Small intestine (tissue), 16 donors: ENCODE data around the gene MNX1. TPM values are rescaled to one million over a fixed set of nuclear protein-coding genes. Genes with fewer than 3 reads are reported as not detected.

ENCODE experiments used
- DNase-seq, 2 donors: peaks; one replicate each; pipeline versions ENCODE4 v3.0.0 to v3.0.0-alpha.2; 2013
- FAIRE-seq: peaks from 2 replicates; lab custom pipeline; 2012; peaks lifted over from hg19 to GRCh38; lab: Jason Lieb, UNC
- H3K27ac ChIP-seq, 3 donors: one replicate each; pipeline ENCODE4 v1.5.1; 2013; ENCODE audit warnings: low read length in 2 of 3, mild to moderate bottlenecking in 2 of 3, control low read depth in 1 of 3, inconsistent platforms in 1 of 3, low read depth in 1 of 3, moderate library complexity in 1 of 3
- H3K27me3 ChIP-seq, 3 donors: one replicate each; pipeline ENCODE4 v1.6.1; 2013; ENCODE audit warnings: low read length in 3 of 3, inconsistent platforms in 1 of 3; ENCODE audit not compliant: control insufficient read depth in 3 of 3, insufficient read depth in 3 of 3
- H3K36me3 ChIP-seq, 3 donors: one replicate each; pipeline ENCODE4 v1.6.1; 2013; ENCODE audit warnings: low read length in 3 of 3, inconsistent platforms in 1 of 3, low read depth in 1 of 3, mild to moderate bottlenecking in 1 of 3, moderate library complexity in 1 of 3; ENCODE audit not compliant: control insufficient read depth in 3 of 3, insufficient read depth in 2 of 3
- H3K4me1 ChIP-seq, 3 donors: one replicate each; pipeline ENCODE4 v1.6.1; 2013; ENCODE audit warnings: low read length in 2 of 3, inconsistent platforms in 1 of 3, low read depth in 1 of 3, mild to moderate bottlenecking in 1 of 3, moderate library complexity in 1 of 3; ENCODE audit not compliant: control insufficient read depth in 3 of 3, insufficient read depth in 2 of 3
- H3K4me3 ChIP-seq, 3 donors: one replicate each; pipeline ENCODE4 v1.5.1; 2013; ENCODE audit warnings: low read length in 3 of 3, control low read depth in 1 of 3, inconsistent platforms in 1 of 3, low read depth in 1 of 3, mild to moderate bottlenecking in 1 of 3, moderate library complexity in 1 of 3
- H3K9me3 ChIP-seq, 2 donors: one replicate each; pipeline ENCODE4 v1.6.1; 2013; ENCODE audit warnings: low read depth in 1 of 2, low read length in 1 of 2; ENCODE audit not compliant: control insufficient read depth in 2 of 2, insufficient read depth in 1 of 2
- WGBS, 3 donors: extraction: QIAGEN DNeasy Blood & Tissue Kit; methylation state at CpG; one replicate each; pipeline ENCODE4 v1.1.7; 2013; 5-methylcytosine and 5-hydroxymethylcytosine counted together
- long read RNA-seq, 10 donors: transcript quantifications; one replicate each; lab custom pipeline, GENCODE V29; 2026
- polyA plus RNA-seq, 4 donors: library from polyadenylated mRNA; stranded (reverse) in 3 of 4; unstranded in 1 of 4; fragments of 200-250 nt in 3 of 4; fragments of 120-200 nt in 1 of 4; gene quantifications; one replicate each; pipeline versions ENCODE4 v1.2.1 to v1.2.3, GENCODE V29; 2013
- donor health status: healthy with polysubstance abuse.
- donor health status: control.
- donor health status: control.
- donor health status: Bipolar disorder and iron deficiency.
- donor health status: healthy.

MNX1 gene
- 10 to 100 TPM in 2 of 4 donors, 1 to 10 TPM in 2; 3.5 to 17.3 (median 9.2) TPM for polyA plus RNA-seq
- long read RNA-seq, donor 1, transcript MNX1-207 (3 exons, 1,620 nt): minor isoform, 5 of 20 reads
- long read RNA-seq, donor 1, transcript MNX1-208 (1 exons, 1,753 nt): major isoform, 8 of 20 reads
- long read RNA-seq, donor 1, transcript MNX1-201 (3 exons, 2,174 nt): minor isoform, 7 of 20 reads
- long read RNA-seq, donor 1, partial matches to known transcripts: 0 of 20 reads
- long read RNA-seq, donor 1, other reads (novel, unspliced or antisense): 0 of 20 reads
- long read RNA-seq, donor 2, partial matches to known transcripts: 0 of 1 reads
- long read RNA-seq, donor 2, other reads (novel, unspliced or antisense): 0 of 1 reads
- long read RNA-seq, donor 3, partial matches to known transcripts: 0 of 7 reads
- long read RNA-seq, donor 3, other reads (novel, unspliced or antisense): 0 of 7 reads
- long read RNA-seq, donor 4: 0 reads
- long read RNA-seq, donor 5, partial matches to known transcripts: 0 of 3 reads
- long read RNA-seq, donor 5, other reads (novel, unspliced or antisense): 0 of 3 reads
- long read RNA-seq, donor 6, partial matches to known transcripts: 0 of 3 reads
- long read RNA-seq, donor 6, other reads (novel, unspliced or antisense): 0 of 3 reads
- long read RNA-seq, donor 7: 0 reads
- long read RNA-seq, donor 8: 0 reads
- long read RNA-seq, donor 9, partial matches to known transcripts: 0 of 1 reads
- long read RNA-seq, donor 9, other reads (novel, unspliced or antisense): 0 of 1 reads
- long read RNA-seq, donor 10, transcript MNX1-208 (1 exons, 1,753 nt): major isoform, 6 of 10 reads
- long read RNA-seq, donor 10, partial matches to known transcripts: 0 of 10 reads
- long read RNA-seq, donor 10, other reads (novel, unspliced or antisense): 0 of 10 reads

DNA sequence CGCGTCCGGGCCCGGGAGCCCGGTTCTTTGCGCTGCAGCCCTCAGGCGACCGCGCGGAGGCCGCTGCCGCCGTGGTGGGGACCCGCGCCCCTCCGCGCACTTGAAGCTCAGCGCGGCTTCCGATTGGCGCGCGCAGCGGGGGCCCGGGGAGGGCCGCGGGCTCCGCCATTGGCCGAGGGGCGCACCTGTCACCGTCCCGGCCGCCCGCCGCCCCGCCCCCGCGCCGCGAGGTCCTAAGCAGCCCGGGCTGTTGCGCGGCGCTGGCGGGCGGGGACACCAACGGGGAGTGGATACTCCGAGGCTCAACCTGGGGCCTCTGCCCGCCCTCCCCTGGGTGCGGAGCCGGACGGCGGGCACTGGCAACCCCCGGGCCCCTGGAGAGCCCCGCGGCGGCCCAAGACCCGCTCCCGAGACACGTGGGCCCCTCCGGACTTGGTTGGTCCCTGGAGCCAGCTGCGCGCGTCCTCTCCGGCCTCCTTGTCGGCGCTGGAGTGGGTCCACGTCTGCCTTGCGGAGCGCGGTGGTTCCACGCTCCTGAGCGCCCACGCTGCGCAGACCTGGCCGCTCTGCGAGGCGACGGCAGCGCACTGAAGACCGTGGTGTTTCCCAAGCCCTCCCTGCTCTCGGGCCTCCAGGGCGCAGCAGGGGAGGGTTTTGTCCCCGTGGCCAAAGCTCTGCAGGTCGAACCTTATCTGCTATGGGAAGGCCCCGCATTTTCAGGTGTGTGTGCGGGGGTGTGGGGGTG lies at the start of gene MNX1:
Gene MNX1 (minus strand): TSS at position 76 of the 745 bp plus-strand sequence. CDS start 313 bp downstream, outside the sequence.
- Histone ChIP-seq H3K27me3 (peaks cover 0 to 58% (median 44%) of the 10 kb centered on the region in 3 donors), H3K4me3 (peak within 1 kb of the TSS; percentile 52 to 89 (median 81)), H3K27ac (peak within 1 kb of the TSS; percentile 69 to 93 (median 74)), H3K4me1 (peaks cover 2 to 47% (median 3%) of the 10 kb centered on the region in 3 donors), H3K9me3 (peaks cover 0 to 3% of the 10 kb centered on the region in 2 donors), H3K36me3 (peaks cover 0 to 9% (median 0%) of the 10 kb centered on the region in 3 donors)
- WGBS, 3 donors: 0 to 1% (median 1%) methylated on average over 69 to 87 of the region's 87 CpGs
- DNase-seq (peak; percentile 90 to 96), FAIRE-seq (no peak)

DNA sequence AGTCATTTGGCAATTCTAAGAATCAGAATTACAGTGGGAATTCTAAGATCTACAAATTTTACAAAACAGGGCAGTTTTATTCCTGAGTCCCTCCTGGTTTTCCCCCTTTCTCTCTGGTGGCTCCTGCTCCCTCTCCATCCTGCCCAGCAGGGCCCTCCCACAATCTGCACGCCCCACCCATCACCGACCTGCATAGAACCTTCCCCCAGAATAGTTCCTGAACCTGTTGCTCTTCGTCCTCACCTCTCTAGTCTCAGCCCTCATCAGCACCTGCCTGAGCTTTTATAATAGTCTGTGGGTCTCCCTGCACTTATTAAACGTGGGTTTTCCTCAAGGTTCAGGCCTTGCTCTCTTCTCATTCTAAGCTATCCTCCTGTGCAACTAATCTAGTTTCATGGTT lies 49.1 kb upstream of the MNX1 start:
- WGBS, 3 donors: 48 to 53% (median 49%) methylated on average over 4 of the region's 4 CpGs
- H3K36me3 ChIP-seq: no peaks in the 10 kb centered on the region
- FAIRE-seq (no peak), DNase-seq (no peak)
- no peak overlapping the region for H3K27ac ChIP-seq
- H3K9me3 ChIP-seq: peaks cover 0 to 10% of the 10 kb centered on the region in 2 donors
- H3K27me3 ChIP-seq: peaks cover 0 to 13% (median 3%) of the 10 kb centered on the region in 3 donors
- H3K4me1 ChIP-seq: no peaks in the 10 kb centered on the region
- no peak overlapping the region for H3K4me3 ChIP-seq

GRCh38 chr7:157058701-157059100 lies 48.2 kb upstream of the MNX1 start:
- Histone ChIP-seq H3K27me3 (peaks cover 0 to 13% (median 3%) of the 10 kb centered on the region in 3 donors), H3K27ac (no peak overlapping the region), H3K36me3 (no peaks in the 10 kb centered on the region), H3K4me1 (no peaks in the 10 kb centered on the region), H3K4me3 (no peak overlapping the region), H3K9me3 (peaks cover 0 to 10% of the 10 kb centered on the region in 2 donors)
- 84 to 93% (median 89%) methylated on average over 10 of the region's 10 CpGs for WGBS, 3 donors
- FAIRE-seq (no peak), DNase-seq (no peak)

GRCh38 chr7:157058068-157058467 lies 47.6 kb upstream of the MNX1 start:
- peaks cover 0 to 11% of the 10 kb centered on the region in 2 donors for H3K9me3 ChIP-seq
- no peak overlapping the region for H3K27ac ChIP-seq
- H3K36me3 ChIP-seq: no peaks in the 10 kb centered on the region
- no peaks in the 10 kb centered on the region for H3K4me1 ChIP-seq
- H3K27me3 ChIP-seq: peaks cover 0 to 13% (median 3%) of the 10 kb centered on the region in 3 donors
- FAIRE-seq (no peak), DNase-seq (no peak)
- WGBS, 3 donors: 44 to 78% (median 47%) methylated on average over 8 of the region's 8 CpGs
- no peak overlapping the region for H3K4me3 ChIP-seq

DNA sequence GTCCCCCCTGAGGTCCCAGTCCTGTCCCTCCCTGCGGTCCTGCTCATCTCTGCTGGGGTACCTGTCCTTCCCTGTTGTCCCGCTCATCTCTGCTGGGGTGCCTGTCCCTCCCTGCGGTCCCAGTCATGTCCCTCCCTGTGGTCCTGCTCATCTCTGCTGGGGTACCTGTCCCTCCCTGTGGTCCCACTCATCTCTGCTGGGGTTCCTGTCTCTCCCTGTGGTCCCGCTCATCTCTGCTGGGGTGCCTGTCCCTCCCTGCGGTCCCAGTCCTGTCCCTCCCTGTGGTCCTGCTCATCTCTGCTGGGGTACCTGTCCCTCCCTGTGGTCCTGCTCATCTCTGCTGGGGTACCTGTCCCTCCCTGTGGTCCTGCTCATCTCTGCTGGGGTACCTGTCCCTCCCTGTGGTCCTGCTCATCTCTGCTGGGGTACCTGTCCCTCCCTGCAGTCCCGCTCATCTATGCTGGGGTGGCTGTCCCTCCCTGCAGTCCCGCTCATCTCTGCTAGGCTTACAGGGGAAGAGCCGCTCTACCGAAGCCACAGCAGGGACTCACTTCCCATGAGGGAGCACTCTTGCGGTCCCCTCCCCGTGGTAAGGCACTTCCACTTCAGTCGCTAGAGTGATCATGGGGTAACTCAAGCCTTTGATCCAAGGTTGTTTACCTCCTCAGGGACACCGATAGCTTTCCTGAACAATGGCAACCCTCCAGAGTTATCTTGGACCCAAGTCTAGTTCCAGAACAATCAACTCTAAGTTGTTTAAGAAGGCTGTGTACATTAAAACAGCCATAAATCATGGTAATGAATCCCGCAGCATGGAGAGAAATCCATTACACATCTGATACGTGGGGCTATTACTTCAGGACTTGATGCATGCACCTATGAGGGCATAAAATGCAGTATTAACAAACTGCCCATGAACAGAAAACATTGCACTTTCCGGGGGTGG lies 46.8 kb upstream of the MNX1 start:
- Histone ChIP-seq H3K9me3 (peaks cover 0 to 10% of the 10 kb centered on the region in 2 donors), H3K27ac (no peak overlapping the region), H3K27me3 (peaks cover 0 to 13% (median 3%) of the 10 kb centered on the region in 3 donors), H3K36me3 (no peaks in the 10 kb centered on the region), H3K4me3 (no peak overlapping the region), H3K4me1 (no peaks in the 10 kb centered on the region)
- no peak for FAIRE-seq
- 45 to 64% (median 53%) methylated on average over 16 of the region's 16 CpGs for WGBS, 3 donors
- peak in 1 of 2 donors; percentile 20 for DNase-seq

DNA sequence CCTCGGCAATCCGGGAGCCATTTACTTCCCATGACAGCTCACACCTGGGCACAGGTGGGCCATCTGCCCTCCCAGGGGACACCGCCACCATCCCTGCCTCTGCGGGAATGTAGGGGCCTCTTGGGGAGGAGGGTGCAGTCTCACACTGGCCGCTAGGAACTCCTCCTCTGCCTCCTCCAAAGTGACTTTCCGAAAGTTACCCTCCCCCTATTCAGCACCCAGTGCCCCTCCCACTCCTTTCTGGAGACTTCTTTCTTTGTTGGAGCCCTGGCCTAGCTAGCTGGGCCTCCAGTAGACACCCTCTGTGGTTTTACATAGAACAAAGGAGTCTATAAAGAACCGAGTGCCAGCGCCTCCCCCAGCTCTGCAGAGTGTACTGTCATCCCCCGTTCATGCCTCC lies 45.8 kb upstream of the MNX1 start:
- H3K36me3 ChIP-seq: no peaks in the 10 kb centered on the region
- no peaks in the 10 kb centered on the region for H3K4me1 ChIP-seq
- H3K9me3 ChIP-seq: peaks cover 0 to 4% of the 10 kb centered on the region in 2 donors
- H3K27ac ChIP-seq: no peak overlapping the region
- no peak for DNase-seq
- WGBS, 3 donors: 82 to 86% (median 86%) methylated on average over 9 of the region's 9 CpGs
- H3K27me3 ChIP-seq: peaks cover 0 to 13% (median 3%) of the 10 kb centered on the region in 3 donors
- no peak for FAIRE-seq
- H3K4me3 ChIP-seq: no peak overlapping the region

- H3K27me3 ChIP-seq: peaks cover 0 to 13% (median 1%) of the 10 kb centered on the region in 3 donors
- H3K9me3 ChIP-seq: peaks cover 0 to 4% of the 10 kb centered on the region in 2 donors
- no peaks in the 10 kb centered on the region for H3K36me3 ChIP-seq
- WGBS, 3 donors: 79 to 90% (median 84%) methylated on average over 9 of the region's 9 CpGs
- DNase-seq: no peak
- no peak overlapping the region for H3K4me3 ChIP-seq
- FAIRE-seq: no peak
- H3K27ac ChIP-seq: no peak overlapping the region
- no peaks in the 10 kb centered on the region for H3K4me1 ChIP-seq
These were observed 44.5 kb upstream of the MNX1 start for GRCh38 chr7:157054927-157055326.
